Neural cell (in vitro differentiated cells): ENCODE data around the gene SMIM43. TPM values are rescaled to one million over a fixed set of nuclear protein-coding genes. Genes with fewer than 3 reads are reported as not detected.

ENCODE experiments used
- H2AFZ ChIP-seq: fragments of 200-600, 300-800 bp; sonication (generic), shearing (Covaris generic); 2 replicates; pipeline ENCODE4 v1.6.0; 2014; ENCODE audit warnings: low read depth, mild to moderate bottlenecking, antibody characterized with exemption, low read length, moderate library complexity
- H3F3A ChIP-seq: fragments of 200-600 bp; shearing (Covaris generic); 2 replicates; pipeline ENCODE4 v1.6.1; 2016; ENCODE audit warnings: mild to moderate bottlenecking, moderate library complexity, mixed read lengths, antibody characterized with exemption, low read length; ENCODE audit not compliant: insufficient read depth, poor library complexity, severe bottlenecking
- H3K27ac ChIP-seq: fragments of 200-600, 300-800 bp; sonication (generic), shearing (Covaris generic); 2 replicates; pipeline ENCODE4 v1.5.1; 2014; ENCODE audit warnings: mild to moderate bottlenecking, low read length, moderate library complexity
- H3K27me3 ChIP-seq: fragments of 300-800, 200-600 bp; sonication (generic), shearing (Covaris generic); 2 replicates; pipeline ENCODE4 v1.6.0; 2014; ENCODE audit warnings: mild to moderate bottlenecking, low read depth, low read length, moderate library complexity; ENCODE audit not compliant: insufficient read depth
- H3K36me3 ChIP-seq: fragments of 300-800, 200-600 bp; sonication (generic), shearing (Covaris generic); 2 replicates; pipeline ENCODE4 v1.5.1; 2014; ENCODE audit warnings: mild to moderate bottlenecking, antibody characterized with exemption, low read length, moderate library complexity; ENCODE audit not compliant: insufficient read depth
- H3K4me2 ChIP-seq: fragments of 300-800, 200-600 bp; sonication (generic), shearing (Covaris generic); 2 replicates; pipeline ENCODE4 v1.6.0; 2014; ENCODE audit warnings: mild to moderate bottlenecking, low read length
- H3K4me3 ChIP-seq: fragments of 300-800, 200-600 bp; sonication (generic), shearing (Covaris generic); 2 replicates; pipeline ENCODE4 v1.5.1; 2014; ENCODE audit warnings: mild to moderate bottlenecking, low read length, moderate library complexity
- H3K79me2 ChIP-seq: fragments of 200-600 bp; shearing (Covaris generic); replicated peaks from 2 replicates; pipeline ENCODE4 v1.6.0; 2014; ENCODE audit warnings: mild to moderate bottlenecking, low read length, moderate library complexity; ENCODE audit not compliant: insufficient read depth
- H3K9ac ChIP-seq: fragments of 300-800, 200-600 bp; sonication (generic), shearing (Covaris generic); 2 replicates; pipeline ENCODE4 v1.6.1; 2016; ENCODE audit warnings: mild to moderate bottlenecking, low read length, mixed read lengths
- H3K9me2 ChIP-seq: fragments of 200-600 bp; shearing (Covaris generic); 2 replicates; pipeline ENCODE4 v1.6.1; 2016; ENCODE audit warnings: mild to moderate bottlenecking, low read length, mixed read lengths; ENCODE audit not compliant: insufficient read depth
- H3K9me3 ChIP-seq: fragments of 200-600, 300-800 bp; sonication (generic), shearing (Covaris generic); 2 replicates; pipeline ENCODE4 v1.6.1; 2016; ENCODE audit warnings: mild to moderate bottlenecking, mixed run types, low read length, moderate library complexity, mixed read lengths
- H4K20me1 ChIP-seq: fragments of 200-600 bp; shearing (Covaris generic); 2 replicates; pipeline ENCODE4 v1.6.1; 2016; ENCODE audit warnings: mild to moderate bottlenecking, mixed run types; ENCODE audit not compliant: insufficient read depth
- CTCF ChIP-seq: fragments of 450-650 bp; IDR thresholded peaks from 2 replicates; pipeline ENCODE4 v1.5.1; 2014; ENCODE audit warnings: antibody characterized with exemption, mild to moderate bottlenecking, moderate library complexity; ENCODE audit not compliant: poor library complexity, severe bottlenecking
- EP300 ChIP-seq: fragments of 450-650 bp; conservative IDR thresholded peaks from 2 replicates; pipeline ENCODE4 v1.6.1; 2014; ENCODE audit warnings: antibody characterized with exemption, mild to moderate bottlenecking, moderate library complexity; ENCODE audit not compliant: poor library complexity, severe bottlenecking
- EZH2 ChIP-seq: fragments of 200-600, 300-800 bp; shearing (Covaris generic), sonication (generic); IDR thresholded peaks from 2 replicates; pipeline ENCODE4 v1.6.1; 2014; ENCODE audit warnings: antibody characterized with exemption, low read length, borderline replicate concordance, mild to moderate bottlenecking; ENCODE audit not compliant: insufficient read depth, poor library complexity, severe bottlenecking
- MXI1 ChIP-seq: fragments of 450-650 bp; conservative IDR thresholded peaks from 2 replicates; pipeline ENCODE4 v1.6.1; 2014; ENCODE audit warnings: antibody characterized with exemption, mild to moderate bottlenecking; ENCODE audit not compliant: poor library complexity, severe bottlenecking
- POLR2AphosphoS5 ChIP-seq: IDR thresholded peaks from 2 replicates; pipeline ENCODE4 v1.6.1; 2012
- RAD21 ChIP-seq: fragments of 450-650 bp; conservative IDR thresholded peaks from 2 replicates; pipeline ENCODE4 v1.6.1; 2014; ENCODE audit warnings: antibody characterized with exemption, mild to moderate bottlenecking, moderate library complexity
- REST ChIP-seq: IDR thresholded peaks from 2 replicates; pipeline ENCODE4 v1.6.1; 2012; ENCODE audit warnings: borderline replicate concordance
- SMC3 ChIP-seq: fragments of 450-650 bp; conservative IDR thresholded peaks from 2 replicates; pipeline ENCODE4 v1.6.1; 2014; ENCODE audit warnings: antibody characterized with exemption, mild to moderate bottlenecking, moderate library complexity; ENCODE audit not compliant: poor library complexity
- TAF1 ChIP-seq: IDR thresholded peaks from 2 replicates; pipeline ENCODE4 v1.6.1; 2012; ENCODE audit warnings: low read depth
- polyA plus RNA-seq: library from polyadenylated mRNA; depleted of rRNA; stranded (reverse); fragments of >200 nt; gene quantifications from 2 replicates; pipeline ENCODE4 v1.2.3, GENCODE V29; 2014

SMIM43 gene
- polyA plus RNA-seq, 1 donor from 2014 or later, result 0.17 TPM

- Histone ChIP-seq H3F3A (no peaks in the 10 kb centered on the region), H3K27ac (no peak overlapping the region), H3K36me3 (no peaks in the 10 kb centered on the region), H2AFZ (no peak overlapping the region), H3K4me3 (no peak overlapping the region), H3K4me2 (no peak overlapping the region), H3K79me2 (no peaks in the 10 kb centered on the region), H4K20me1 (no peaks in the 10 kb centered on the region), H3K9me2 (no peaks in the 10 kb centered on the region), H3K9me3 (no peaks in the 10 kb centered on the region), H3K9ac (no peak overlapping the region), H3K27me3 (no peaks in the 10 kb centered on the region)
- TF ChIP-seq EP300 (no peak), POLR2AphosphoS5 (no peak), TAF1 (no peak), REST (no peak), CTCF (no peak), SMC3 (no peak), EZH2 (no peak), MXI1 (no peak), RAD21 (no peak)
Observed at GRCh38 chr4:121728066-121728465, 36.9 kb downstream of the SMIM43 start.

- no peak overlapping the region for H3K27ac ChIP-seq
- no peak overlapping the region for H3K4me2 ChIP-seq
- no peaks in the 10 kb centered on the region for H3K27me3 ChIP-seq
- H3K36me3 ChIP-seq, result no peaks in the 10 kb centered on the region
- no peak overlapping the region for H2AFZ ChIP-seq
- no peaks in the 10 kb centered on the region for H3F3A ChIP-seq
- TF ChIP-seq EZH2 (no peak), POLR2AphosphoS5 (no peak), MXI1 (no peak), RAD21 (peak; percentile 58), EP300 (no peak), REST (no peak), CTCF (peak; percentile 63), SMC3 (peak; percentile 70), TAF1 (no peak)
- no peak overlapping the region for H3K4me3 ChIP-seq
- no peaks in the 10 kb centered on the region for H3K9me3 ChIP-seq
- no peak overlapping the region for H3K9ac ChIP-seq
- H3K9me2 ChIP-seq, result no peaks in the 10 kb centered on the region
- no peaks in the 10 kb centered on the region for H4K20me1 ChIP-seq
- no peaks in the 10 kb centered on the region for H3K79me2 ChIP-seq
Observed at GRCh38 chr4:121726642-121727268, 38.2 kb downstream of the SMIM43 start.
